ENCODE measurements around the gene SLC31A1.
"Not testable (repeated sequence)": the region's sequence is repeated elsewhere in the genome, so short reads cannot be mapped to it uniquely, and the experiment has no call there.

Gene SLC31A1

GRCh38 chr9:113267911-113268566, 46.7 kb downstream of the SLC31A1 start:
- DNase-seq, result no peak

DNA sequence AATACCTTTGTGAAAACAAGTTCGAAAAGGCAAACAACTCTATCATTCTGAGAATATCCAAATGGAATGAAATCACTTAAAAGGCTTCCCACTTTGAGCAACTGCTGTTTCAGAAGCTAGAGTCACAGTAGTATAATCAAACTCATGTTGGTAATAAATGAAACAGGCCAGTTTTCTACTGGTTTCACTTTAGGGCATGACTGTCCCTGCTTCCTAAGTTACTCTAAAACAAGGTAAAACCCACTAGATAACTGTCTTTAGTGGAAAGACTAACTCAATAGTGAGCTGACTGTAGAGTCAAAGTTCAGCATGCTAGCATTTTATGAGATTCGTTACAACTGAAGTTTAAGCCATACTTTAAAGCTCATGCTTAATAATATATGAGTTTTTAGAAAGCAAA, 48.0 kb downstream of the SLC31A1 start:
- DNase-seq, result no peak

GRCh38 chr9:113269871-113270270, 48.5 kb downstream of the SLC31A1 start:
- DNase-seq, result no peak

DNA sequence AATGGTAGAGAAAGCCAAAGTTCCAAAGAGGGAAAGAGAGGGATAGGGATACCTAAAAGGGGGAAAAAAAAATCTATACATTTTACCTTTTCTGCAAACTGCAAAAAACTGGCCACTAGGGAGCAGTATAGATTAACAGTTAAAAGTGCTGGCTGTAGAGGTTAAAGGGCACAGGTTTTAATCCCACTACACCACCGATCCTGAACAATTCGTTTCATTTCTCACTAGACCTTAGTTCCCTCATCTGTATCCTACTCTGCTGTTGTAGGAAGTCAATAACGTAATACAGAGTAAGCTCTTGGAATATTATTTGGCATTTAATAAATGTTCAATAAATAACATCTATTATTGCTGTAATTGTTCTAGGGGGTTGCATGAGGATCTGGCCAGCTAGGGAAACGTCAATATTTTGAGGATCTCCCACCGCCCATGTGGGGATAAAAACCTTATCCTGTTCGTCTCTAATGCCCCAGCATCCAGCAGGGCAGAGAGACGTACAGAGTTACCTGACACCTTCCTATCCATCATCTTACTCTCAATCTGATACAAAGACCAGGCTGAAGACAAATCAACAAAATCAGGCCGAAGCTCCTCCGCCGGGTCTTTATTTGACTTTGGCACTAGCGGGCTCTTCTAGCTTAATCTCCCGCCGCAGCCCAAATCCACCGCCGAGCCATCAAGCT, 53.3 kb downstream of the SLC31A1 start:
- DNase-seq, result no peak

DNA sequence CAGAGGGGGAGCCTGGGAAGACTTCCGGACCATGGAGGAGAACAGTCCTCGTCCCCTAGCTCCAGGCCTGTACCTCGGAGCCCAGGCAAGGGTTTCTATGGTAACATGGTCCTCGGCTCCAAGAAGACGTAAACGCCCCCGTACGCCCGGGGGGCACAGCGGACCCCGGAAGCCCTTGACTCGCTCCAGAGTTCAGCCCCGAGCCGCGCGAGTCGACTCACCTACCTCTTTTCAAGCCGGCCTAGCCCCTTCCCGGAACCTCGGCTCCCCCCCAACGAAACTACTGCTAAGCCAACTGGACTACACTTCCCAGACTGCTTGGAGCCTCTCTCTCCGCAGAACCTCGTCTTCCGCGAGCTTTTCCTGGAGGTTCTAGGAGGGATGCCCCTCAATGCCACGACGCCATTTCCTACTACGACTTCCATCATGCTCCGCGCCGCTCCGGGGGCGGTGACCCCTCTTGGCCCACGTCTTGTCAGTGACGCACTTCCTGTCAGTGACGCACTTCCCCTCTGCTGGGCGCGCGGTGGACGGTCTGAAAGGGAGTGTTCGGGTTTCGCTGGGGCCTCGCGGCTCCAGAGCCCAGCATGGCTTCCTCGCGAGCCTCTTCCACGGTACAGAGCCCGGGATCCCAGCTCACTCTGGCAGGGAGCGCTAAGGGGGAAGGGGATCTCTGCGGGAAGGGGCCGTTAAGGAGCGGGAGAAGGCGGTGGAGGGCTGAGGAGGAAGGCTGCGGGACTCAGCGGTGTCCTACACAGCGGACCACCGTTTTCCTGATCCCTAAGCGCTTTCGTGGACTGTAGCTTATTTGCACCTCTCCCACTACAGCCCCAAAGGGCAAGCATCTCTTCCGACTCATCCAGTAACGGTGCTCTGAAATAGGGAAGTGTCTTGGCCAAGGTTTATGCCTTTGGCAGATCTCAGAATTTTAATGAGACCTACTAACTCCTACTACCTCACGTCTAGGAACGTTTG, 54.1 kb downstream of the SLC31A1 start, which contains the start of the genes CDC26 and PRPF4:
TSS of gene CDC26 (minus strand) at position 416 of the 975 bp plus-strand sequence. CDS start 3,065 bp downstream, outside the sequence.
TSS of gene PRPF4 (plus strand) at position 502 of the 975 bp plus-strand sequence. CDS start at position 588, 86 bp downstream.
- DNase-seq, result peak; percentile 92

DNA sequence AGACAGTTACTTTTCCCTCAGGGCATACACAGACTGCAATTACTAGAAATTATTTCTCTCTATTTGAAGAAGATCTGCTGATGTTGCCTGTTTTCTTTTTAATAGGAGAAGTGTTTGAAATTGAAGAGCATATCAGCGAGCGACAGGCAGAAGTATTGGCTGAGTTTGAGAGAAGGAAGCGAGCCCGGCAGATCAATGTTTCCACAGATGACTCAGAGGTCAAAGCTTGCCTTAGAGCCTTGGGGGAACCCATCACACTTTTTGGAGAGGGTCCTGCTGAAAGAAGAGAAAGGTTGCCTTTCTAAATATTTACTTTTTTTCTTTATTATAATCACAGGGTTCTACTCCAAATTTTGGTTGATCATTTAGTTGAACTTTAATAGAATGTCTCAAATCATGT, 57.5 kb downstream of the SLC31A1 start:
- DNase-seq, result no peak

DNA sequence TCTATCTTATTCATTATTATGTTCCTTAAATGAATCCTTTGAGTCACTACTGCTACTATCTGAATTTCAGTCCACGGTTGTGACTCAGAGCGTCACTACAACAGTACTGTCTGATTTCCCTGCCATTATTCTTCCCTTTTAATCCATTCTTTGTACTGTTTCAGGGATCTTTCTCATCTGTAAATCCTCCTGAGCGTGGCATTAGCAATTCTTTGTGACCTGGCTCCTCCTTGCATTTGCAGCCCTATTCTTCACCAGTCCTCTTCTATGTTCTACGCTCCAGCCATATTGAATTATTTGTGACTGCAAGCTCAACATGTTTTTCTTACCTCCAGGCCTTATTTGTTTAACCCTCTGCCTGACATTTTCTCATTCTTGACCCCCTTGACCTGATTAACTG, 60.0 kb downstream of the SLC31A1 start:
- DNase-seq, result no peak

DNA sequence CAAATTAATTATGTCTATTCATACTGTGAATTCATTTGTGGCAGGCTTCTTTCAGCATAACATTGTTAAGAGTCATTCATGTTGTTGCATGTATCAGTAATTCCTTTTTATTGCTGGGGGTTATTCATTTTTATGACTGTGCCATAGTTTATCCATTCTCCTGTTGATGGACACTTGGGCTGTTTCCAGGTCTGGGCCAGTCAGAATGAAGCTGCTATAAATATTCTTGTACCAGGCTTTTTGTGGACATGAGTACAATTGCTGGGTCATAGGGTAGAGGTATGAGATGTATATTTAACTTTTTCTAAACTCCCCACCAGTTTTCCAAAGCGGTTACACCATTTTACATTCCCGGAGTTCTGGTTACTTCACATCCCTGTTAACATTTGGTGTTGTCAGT, 67.7 kb downstream of the SLC31A1 start:
- DNase-seq, result no peak

- DNase-seq, result no peak
Observed at GRCh38 chr9:113290052-113290607, 68.8 kb downstream of the SLC31A1 start.

DNA sequence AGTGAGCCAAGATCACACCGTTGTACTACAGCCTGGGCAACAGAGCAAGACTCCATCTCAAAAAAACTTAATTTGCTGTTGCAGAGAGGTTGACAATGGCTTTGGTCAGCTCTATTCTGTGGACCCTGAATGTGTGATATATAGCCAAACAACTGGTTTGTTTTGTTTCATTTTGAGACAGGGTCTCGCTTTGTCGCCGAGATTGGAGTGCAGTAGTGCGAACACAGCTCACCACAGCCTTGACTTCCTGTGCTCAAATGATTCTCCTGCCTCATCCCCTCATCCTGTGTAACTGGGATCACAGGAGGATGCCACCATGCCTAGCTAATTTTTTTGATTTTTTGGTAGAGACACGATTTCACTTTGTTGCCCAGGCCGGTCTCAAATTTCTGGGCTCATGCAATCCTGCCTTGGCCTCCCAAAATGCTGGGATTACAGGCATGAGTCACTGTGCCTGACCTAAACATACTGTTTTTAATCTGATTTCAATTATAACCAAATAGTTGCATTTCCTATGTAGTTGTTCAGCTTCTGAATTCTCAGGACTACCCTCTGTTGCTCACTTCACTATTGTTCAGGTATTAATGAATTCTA, 72.0 kb downstream of the SLC31A1 start:
- DNase-seq, result no peak

DNA sequence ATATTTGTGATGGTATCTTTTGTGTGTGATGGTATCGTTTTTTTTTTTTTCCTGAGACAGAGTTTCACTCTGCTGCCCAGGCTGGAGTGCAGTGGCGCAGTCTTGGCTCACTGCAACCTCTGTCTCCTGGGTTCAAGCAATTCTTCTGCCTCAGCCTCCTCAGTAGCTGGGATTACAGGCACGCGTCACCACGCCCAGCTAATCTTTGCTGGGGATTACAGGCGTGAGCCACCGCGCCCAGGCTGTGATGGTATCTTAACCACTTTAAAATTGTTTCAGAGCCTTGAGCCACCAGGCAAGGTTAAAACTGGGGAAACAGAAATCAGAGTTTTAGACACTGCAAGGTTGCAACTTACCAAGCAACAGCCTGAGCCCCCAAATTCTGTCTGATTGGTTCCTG, 74.9 kb downstream of the SLC31A1 start:
- not testable (repeated sequence) for DNase-seq

DNA sequence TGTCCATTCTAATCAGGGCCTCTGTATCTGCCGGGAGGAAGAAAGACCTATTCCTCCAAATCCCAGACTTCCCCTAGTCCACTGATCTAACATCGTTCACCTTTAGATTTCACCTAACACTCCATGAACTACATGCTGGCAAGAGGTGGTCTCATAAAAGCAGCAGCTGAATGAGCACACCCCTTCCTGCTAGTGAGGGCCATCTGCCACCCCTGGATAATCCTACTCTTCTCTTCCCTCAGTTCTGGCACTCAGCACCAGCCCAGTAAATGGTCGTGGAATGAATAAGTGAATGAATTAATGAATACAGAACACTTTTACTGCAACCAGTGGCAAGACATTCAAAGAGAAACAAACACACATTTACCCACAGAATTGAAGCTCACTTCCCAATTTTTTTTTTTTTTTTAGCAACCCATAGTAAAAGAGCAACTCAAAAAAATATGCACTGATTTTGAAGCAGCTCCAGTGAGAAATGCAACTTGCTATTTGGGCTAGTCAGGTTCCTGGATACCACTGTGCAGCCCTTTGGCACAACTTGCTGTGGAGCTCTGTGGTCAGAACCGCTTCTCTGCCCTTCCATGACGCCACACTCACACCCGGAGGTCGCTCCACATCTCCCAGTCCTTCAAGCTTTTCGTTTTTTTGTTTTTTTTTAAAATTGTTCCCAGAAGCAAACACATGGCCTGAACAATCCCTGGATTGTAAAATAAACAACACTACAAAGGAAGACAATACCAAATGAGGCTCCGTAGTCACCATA, 75.6 kb downstream of the SLC31A1 start:
- DNase-seq, result no peak

GRCh38 chr9:113298311-113298710, 77.0 kb downstream of the SLC31A1 start:
- no peak for DNase-seq

DNA sequence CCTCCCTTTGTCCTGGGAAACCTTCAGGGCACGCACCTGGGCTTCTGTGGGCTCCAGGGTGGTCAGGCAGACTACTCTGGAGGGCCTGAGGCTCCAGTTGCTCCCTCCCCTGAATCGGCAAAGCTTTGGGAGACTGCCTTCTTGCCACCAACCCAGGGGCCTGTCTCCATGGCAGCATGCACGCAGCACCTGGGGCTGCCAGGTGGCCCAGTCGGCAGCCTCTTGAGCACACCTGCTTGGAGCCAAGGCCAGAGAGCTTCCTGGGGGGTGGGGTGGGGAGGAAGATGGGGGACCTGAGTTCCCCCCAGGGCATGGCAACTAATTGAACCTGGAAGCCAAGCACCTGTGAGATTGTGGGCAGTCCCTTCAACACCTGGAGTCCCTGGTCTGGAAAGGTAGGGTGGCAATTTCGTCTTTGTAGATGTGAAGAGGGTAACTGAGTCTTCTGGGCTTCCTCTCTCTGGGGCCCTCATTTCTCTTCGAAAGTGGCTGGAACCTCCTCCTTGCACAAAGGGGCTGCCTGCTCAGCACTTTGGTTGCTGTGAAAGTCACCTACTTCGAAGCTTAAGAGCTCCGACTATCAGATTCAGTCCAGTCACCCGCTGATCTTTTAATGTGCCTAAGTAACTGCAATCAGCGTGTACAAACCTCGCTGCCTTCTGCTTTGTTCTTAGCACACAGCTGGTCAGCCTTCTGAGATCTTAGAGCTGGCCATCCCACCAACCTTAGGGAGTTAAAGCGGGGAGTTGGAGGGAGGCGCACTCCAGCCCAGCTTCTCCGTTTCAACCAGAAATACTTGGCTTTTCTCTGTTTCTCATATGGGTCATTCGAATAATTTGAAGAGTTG, 77.8 kb downstream of the SLC31A1 start:
- no peak for DNase-seq

GRCh38 chr9:113299800-113300292, 78.5 kb downstream of the SLC31A1 start:
- no peak for DNase-seq

DNA sequence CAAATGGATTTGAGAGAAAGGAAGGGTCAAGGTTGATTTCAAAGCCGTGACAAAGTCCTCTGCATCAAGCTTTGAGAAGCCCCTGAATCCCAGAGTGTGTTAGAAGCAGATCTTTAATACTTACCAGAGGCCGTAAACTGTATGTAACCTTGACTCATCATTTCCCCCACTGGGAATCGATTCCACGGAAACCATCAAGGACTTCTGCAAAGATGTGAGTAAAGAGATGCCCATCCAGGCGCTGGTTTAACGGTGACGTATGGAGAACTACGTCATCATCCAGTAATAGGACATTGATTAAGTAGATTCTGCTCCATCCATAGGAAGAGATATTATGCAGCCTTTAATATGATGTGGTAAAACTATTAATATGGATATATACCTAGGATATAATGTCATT, 80.2 kb downstream of the SLC31A1 start:
- no peak for DNase-seq

DNA sequence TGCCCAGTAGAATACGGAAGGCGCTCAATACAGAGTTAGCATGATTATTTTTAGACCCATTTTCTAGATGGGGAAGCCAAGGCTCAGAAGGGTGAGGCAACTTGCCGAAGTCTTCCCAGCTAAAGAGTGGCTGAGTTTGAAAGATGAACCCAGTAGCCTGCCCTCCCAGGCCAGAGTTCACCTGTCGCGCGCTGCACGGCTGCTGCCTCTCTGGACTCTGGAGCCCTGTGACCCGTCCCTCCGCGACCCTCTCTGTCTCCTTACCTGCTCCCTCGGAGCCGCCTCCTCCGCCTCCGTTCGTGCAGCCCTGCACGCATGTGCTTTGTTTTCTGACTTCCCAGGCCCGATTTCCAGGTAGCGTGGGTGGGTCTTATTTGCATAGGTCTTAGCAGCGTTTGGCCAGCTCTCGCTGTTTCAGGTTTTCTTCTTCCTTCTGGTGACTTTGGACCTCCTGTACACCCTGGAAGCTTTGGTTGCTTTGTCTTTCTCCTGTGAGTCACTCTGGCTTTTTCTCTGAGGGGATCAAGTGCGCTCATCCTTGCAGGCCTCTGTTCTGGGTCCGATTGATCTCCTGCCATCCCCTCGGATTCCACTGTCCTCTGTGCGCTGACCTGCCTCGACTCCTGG, 81.6 kb downstream of the SLC31A1 start, which contains the start of gene RNF183:
TSS of gene RNF183 (minus strand) at position 585 of the 627 bp plus-strand sequence. CDS start 5,192 bp downstream, outside the sequence.
- no peak for DNase-seq

DNA sequence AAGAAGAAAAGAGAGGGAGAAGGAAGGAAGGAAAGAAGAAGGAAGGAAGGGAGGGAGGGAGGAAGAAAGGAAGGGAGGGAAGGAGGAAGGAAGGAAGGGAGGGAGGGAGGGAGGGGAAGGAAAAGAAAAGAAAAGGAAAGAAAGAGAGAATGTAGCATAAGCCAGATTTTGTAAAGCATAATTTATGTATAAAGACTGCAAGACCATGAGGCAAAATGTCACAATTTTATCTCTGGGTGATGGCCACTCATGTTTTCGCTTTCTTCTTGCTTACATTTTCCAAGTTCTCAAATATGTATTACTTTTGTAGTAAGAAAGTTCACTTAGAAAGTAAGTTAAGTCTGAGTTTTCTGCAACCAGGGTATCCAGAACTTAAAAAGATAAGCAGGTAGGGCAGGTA, 85.2 kb downstream of the SLC31A1 start:
- no peak for DNase-seq

DNA sequence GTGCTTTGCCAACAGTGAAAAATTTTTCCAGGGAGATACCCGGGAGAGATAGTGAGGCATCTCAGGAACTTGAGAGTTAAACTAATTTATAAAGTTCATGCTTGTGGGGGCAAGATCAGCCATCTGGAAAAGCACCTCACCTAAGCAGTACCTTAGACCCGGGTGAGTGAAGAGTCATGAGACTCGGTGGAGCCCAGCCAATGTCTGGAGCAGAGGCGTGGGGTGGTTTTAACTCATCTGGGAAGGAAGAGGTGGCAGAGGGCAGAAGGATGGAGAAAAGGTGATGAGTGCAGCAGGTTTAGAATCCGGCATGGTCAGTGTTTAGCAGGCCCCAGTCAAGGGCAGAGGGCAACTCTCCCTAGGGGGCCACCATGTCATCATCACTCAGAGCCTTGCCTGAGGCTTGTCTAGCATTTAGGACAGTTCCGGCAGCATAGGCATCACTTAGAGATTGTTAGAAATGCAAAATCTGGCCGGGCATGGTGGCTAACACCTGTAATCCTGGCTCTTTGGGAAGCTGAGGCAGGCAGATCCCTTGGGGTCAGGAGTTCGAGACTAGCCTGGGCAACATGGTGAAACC, 86.1 kb downstream of the SLC31A1 start:
- no peak for DNase-seq
